Neural progenitor cell (in vitro differentiated cells): ENCODE results near the gene DPYSL5. TPM values are rescaled to one million over a fixed set of nuclear protein-coding genes. Genes with fewer than 3 reads are reported as not detected.
A peak's percentile ranks its signal among the peaks of the same experiment; 100 is the strongest.

Experiments used
- DNase-seq: peaks from one replicate; pipeline ENCODE4 v3.0.0-alpha.2; 2016; ENCODE audit warnings: low spot score
- H2AFZ ChIP-seq: fragments of 200-600 bp; sonication (generic); replicated peaks from 2 replicates; pipeline ENCODE4 v1.6.1; 2016; ENCODE audit warnings: antibody characterized with exemption
- H3F3A ChIP-seq: fragments of 200-600 bp; sonication (generic); 2 replicates; pipeline ENCODE4 v1.6.1; 2016; ENCODE audit warnings: antibody characterized with exemption, low read depth
- H3K27ac ChIP-seq: fragments of 200-600 bp; sonication (generic); 2 replicates; pipeline ENCODE4 v1.5.1; 2016; ENCODE audit warnings: mild to moderate bottlenecking
- H3K27me3 ChIP-seq: fragments of 200-600 bp; sonication (generic); 2 replicates; pipeline ENCODE4 v1.6.1; 2016; ENCODE audit warnings: mild to moderate bottlenecking, moderate library complexity
- H3K36me3 ChIP-seq: fragments of 200-600 bp; sonication (generic); 2 replicates; pipeline ENCODE4 v1.5.1; 2016
- H3K4me1 ChIP-seq: fragments of 200-600 bp; sonication (generic); 2 replicates; pipeline ENCODE4 v1.6.1; 2016; ENCODE audit warnings: mixed run types
- H3K4me2 ChIP-seq: fragments of 200-600 bp; sonication (generic); 2 replicates; pipeline ENCODE4 v1.6.1; 2016
- H3K4me3 ChIP-seq: fragments of 200-600 bp; sonication (generic); 2 replicates; pipeline ENCODE4 v1.5.1; 2016
- H3K79me2 ChIP-seq: fragments of 200-600 bp; sonication (generic); 2 replicates; pipeline ENCODE4 v1.6.1; 2016; ENCODE audit warnings: low read depth
- H3K9ac ChIP-seq: fragments of 200-600 bp; sonication (generic); 2 replicates; pipeline ENCODE4 v1.6.1; 2016
- H3K9me3 ChIP-seq: fragments of 200-600 bp; sonication (generic); 2 replicates; pipeline ENCODE4 v1.5.1; 2016; ENCODE audit warnings: low read depth
- H4K20me1 ChIP-seq: fragments of 200-600 bp; sonication (generic); 2 replicates; pipeline ENCODE4 v1.6.1; 2016; ENCODE audit warnings: low read depth
- H3K27ac Mint-ChIP-seq: 3 replicates; pipeline ENCODE4 v1.8.0; 2021; ENCODE audit warnings: mixed read lengths
- H3K27me3 Mint-ChIP-seq: 2 replicates; pipeline ENCODE4 v1.8.0; 2022; ENCODE audit warnings: low read depth, mild to moderate bottlenecking, inconsistent platforms, moderate library complexity, mixed read lengths; ENCODE audit not compliant: insufficient read depth
- H3K36me3 Mint-ChIP-seq: 3 replicates; pipeline ENCODE4 v1.8.0; 2021; ENCODE audit warnings: mixed read lengths
- H3K4me1 Mint-ChIP-seq: 3 replicates; pipeline ENCODE4 v1.8.0; 2021; ENCODE audit warnings: mixed read lengths
- H3K4me3 Mint-ChIP-seq: 3 replicates; pipeline ENCODE4 v1.8.0; 2021; ENCODE audit warnings: mild to moderate bottlenecking, moderate library complexity, mixed read lengths
- H3K9me3 Mint-ChIP-seq: 3 replicates; pipeline ENCODE4 v1.8.0; 2020; ENCODE audit warnings: mixed read lengths
- EZH2 ChIP-seq: fragments of 200-600 bp; sonication (generic); IDR thresholded peaks from 2 replicates; pipeline ENCODE4 v1.6.1; 2017; ENCODE audit warnings: antibody characterized with exemption, mild to moderate bottlenecking, moderate library complexity
- EZH2phosphoT487 ChIP-seq: fragments of 200-600 bp; sonication (generic); IDR thresholded peaks from 2 replicates; pipeline ENCODE4 v1.6.1; 2017; ENCODE audit warnings: antibody characterized with exemption
- total RNA-seq: library from RNA; depleted of rRNA; stranded (reverse); fragments of >200 nt; gene quantifications from 2 replicates; pipeline ENCODE4 v1.2.3, GENCODE V29; 2015; ENCODE audit warnings: low replicate concordance
- TF ChIP-seq, protein P1 (sequence below): fragments of 200-600 bp; sonication (generic); IDR thresholded peaks from 2 replicates; pipeline ENCODE4 v1.5.1; 2017; ENCODE audit warnings: antibody characterized with exemption, mild to moderate bottlenecking

The DPYSL5 gene
- total RNA-seq, 1 donor from 2014 or later = 46.3 TPM

DNA sequence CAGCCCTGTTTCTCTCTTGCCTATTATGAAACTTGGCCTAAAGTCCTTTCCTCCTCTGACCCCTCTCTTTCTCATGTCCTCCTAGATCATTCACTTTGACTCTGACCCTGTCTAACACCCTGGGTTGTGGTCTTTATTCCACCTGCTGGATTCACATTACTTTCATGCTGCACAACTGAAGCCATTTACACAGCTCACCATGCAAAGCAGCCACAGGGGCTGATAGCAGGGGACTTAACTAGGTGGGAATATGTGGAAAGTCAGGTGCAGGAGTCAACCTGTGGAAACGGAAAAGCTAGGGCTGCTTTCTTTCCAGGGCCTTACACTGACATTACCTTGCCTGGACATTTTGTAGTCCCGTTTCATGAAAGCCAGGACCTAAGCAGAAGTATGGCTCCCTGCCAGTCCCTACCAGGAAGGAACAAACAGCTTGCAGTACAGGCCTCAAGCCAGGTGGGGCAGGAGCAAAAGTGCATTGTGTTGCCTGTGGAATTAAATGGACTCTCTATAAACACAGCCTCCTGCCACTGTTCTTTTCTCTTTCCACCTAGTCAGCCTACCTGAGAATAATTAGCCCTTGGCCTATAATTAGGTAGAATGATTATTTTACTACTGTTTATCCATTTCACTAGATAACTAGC, 134.3 kb downstream of the DPYSL5 start:
- Histone ChIP-seq H3K9ac (no peak overlapping the region), H2AFZ (no peak overlapping the region), H3K27me3 (no peaks in the 10 kb centered on the region), H3F3A (no peaks in the 10 kb centered on the region), H3K79me2 (no peaks in the 10 kb centered on the region), H3K4me1 (peaks cover 10% of the 10 kb centered on the region), H3K36me3 (no peaks in the 10 kb centered on the region), H3K27ac (no peak overlapping the region), H3K4me2 (no peak overlapping the region), H4K20me1 (peaks cover 7% of the 10 kb centered on the region), H3K4me3 (no peak overlapping the region), H3K9me3 (no peaks in the 10 kb centered on the region)
- Mint-ChIP-seq H3K4me1 (peaks cover 2% of the 10 kb centered on the region), H3K27me3 (no peaks in the 10 kb centered on the region), H3K27ac (no peak overlapping the region), H3K4me3 (no peak overlapping the region), H3K36me3 (peaks cover 3% of the 10 kb centered on the region), H3K9me3 (no peaks in the 10 kb centered on the region)
- DNase-seq = peak; percentile 51
- no peak for TF ChIP-seq EZH2
- TF ChIP-seq, protein P1, sequence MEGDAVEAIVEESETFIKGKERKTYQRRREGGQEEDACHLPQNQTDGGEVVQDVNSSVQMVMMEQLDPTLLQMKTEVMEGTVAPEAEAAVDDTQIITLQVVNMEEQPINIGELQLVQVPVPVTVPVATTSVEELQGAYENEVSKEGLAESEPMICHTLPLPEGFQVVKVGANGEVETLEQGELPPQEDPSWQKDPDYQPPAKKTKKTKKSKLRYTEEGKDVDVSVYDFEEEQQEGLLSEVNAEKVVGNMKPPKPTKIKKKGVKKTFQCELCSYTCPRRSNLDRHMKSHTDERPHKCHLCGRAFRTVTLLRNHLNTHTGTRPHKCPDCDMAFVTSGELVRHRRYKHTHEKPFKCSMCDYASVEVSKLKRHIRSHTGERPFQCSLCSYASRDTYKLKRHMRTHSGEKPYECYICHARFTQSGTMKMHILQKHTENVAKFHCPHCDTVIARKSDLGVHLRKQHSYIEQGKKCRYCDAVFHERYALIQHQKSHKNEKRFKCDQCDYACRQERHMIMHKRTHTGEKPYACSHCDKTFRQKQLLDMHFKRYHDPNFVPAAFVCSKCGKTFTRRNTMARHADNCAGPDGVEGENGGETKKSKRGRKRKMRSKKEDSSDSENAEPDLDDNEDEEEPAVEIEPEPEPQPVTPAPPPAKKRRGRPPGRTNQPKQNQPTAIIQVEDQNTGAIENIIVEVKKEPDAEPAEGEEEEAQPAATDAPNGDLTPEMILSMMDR = peak; percentile 40

DNA sequence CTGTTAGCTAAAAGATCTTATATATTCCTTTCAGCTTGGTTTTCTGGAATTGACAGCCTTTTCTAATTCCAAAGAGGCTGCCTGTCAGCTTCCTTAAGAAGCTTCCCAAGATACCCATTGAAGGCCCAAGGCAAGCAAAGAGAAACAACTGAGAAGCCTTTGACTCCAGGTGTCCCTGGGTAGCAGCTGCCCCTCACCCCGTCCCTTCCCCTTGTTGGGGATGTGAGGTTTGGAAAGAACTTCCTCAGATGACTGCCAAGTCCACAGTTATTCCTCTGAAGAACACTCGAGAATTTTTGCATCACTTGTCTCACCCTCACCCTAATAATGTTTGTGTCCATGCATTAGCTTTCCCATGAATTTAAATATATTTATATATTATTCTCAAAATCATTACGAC, 135.8 kb downstream of the DPYSL5 start:
- no peaks in the 10 kb centered on the region for H3K36me3 ChIP-seq
- Mint-ChIP-seq H3K9me3 (no peaks in the 10 kb centered on the region), H3K4me1 (peaks cover 4% of the 10 kb centered on the region), H3K4me3 (no peak overlapping the region), H3K27me3 (no peaks in the 10 kb centered on the region), H3K36me3 (peaks cover 3% of the 10 kb centered on the region), H3K27ac (no peak overlapping the region)
- H3K4me1 ChIP-seq = peaks cover 10% of the 10 kb centered on the region
- H4K20me1 ChIP-seq = peaks cover 7% of the 10 kb centered on the region
- no peak overlapping the region for H3K9ac ChIP-seq
- no peak overlapping the region for H2AFZ ChIP-seq
- DNase-seq = no peak
- H3K27ac ChIP-seq = no peak overlapping the region
- H3K4me2 ChIP-seq = no peak overlapping the region
- H3K79me2 ChIP-seq = no peaks in the 10 kb centered on the region
- H3K9me3 ChIP-seq = no peaks in the 10 kb centered on the region
- H3K4me3 ChIP-seq = no peak overlapping the region
- no peaks in the 10 kb centered on the region for H3F3A ChIP-seq
- H3K27me3 ChIP-seq = no peaks in the 10 kb centered on the region
- no peak for TF ChIP-seq EZH2

GRCh38 chr2:26985807-26986206, 137.9 kb downstream of the DPYSL5 start:
- Histone ChIP-seq H3K79me2 (no peaks in the 10 kb centered on the region), H3K27ac (no peak overlapping the region), H3K27me3 (no peaks in the 10 kb centered on the region), H3K4me3 (no peak overlapping the region), H2AFZ (no peak overlapping the region), H3K9ac (no peak overlapping the region), H3F3A (no peaks in the 10 kb centered on the region), H4K20me1 (peaks cover 7% of the 10 kb centered on the region), H3K36me3 (no peaks in the 10 kb centered on the region), H3K9me3 (no peaks in the 10 kb centered on the region), H3K4me2 (no peak overlapping the region), H3K4me1 (peaks cover 10% of the 10 kb centered on the region)
- no peaks in the 10 kb centered on the region for H3K9me3 Mint-ChIP-seq
- H3K4me3 Mint-ChIP-seq = no peak overlapping the region
- H3K4me1 Mint-ChIP-seq = peaks cover 13% of the 10 kb centered on the region
- H3K36me3 Mint-ChIP-seq = peaks cover 3% of the 10 kb centered on the region
- no peak overlapping the region for H3K27ac Mint-ChIP-seq
- TF ChIP-seq, protein P1 = no peak
- no peak for TF ChIP-seq EZH2phosphoT487
- TF ChIP-seq EZH2 = no peak
- DNase-seq = no peak
- no peaks in the 10 kb centered on the region for H3K27me3 Mint-ChIP-seq

GRCh38 chr2:26986576-26986975, 138.6 kb downstream of the DPYSL5 start:
- no peak overlapping the region for H3K4me3 Mint-ChIP-seq
- H3K9me3 Mint-ChIP-seq = no peaks in the 10 kb centered on the region
- Histone ChIP-seq H3K4me2 (no peak overlapping the region), H3K9me3 (no peaks in the 10 kb centered on the region), H3K27ac (no peak overlapping the region), H3K79me2 (no peaks in the 10 kb centered on the region), H3K4me1 (peaks cover 10% of the 10 kb centered on the region), H2AFZ (no peak overlapping the region), H3F3A (no peaks in the 10 kb centered on the region), H3K36me3 (no peaks in the 10 kb centered on the region), H3K4me3 (no peak overlapping the region), H3K9ac (no peak overlapping the region), H4K20me1 (peaks cover 12% of the 10 kb centered on the region), H3K27me3 (no peaks in the 10 kb centered on the region)
- no peak for DNase-seq
- no peak overlapping the region for H3K27ac Mint-ChIP-seq
- H3K27me3 Mint-ChIP-seq = no peaks in the 10 kb centered on the region
- peaks cover 3% of the 10 kb centered on the region for H3K36me3 Mint-ChIP-seq
- peaks cover 13% of the 10 kb centered on the region for H3K4me1 Mint-ChIP-seq
- TF ChIP-seq, protein P1 = no peak
- TF ChIP-seq EZH2 (no peak), EZH2phosphoT487 (no peak)
